Measurements from ENCODE around the gene KIDINS220.

GRCh38 chr2:8756716-8757115, 80.7 kb downstream of the KIDINS220 start:
- TF ChIP-seq MAX (IDR thresholded peaks at IDR 0.05): no peak
- no peak for TF ChIP-seq TAF1 (IDR thresholded peaks at IDR 0.05; ENCODE audit: low read depth)
- no peak for TF ChIP-seq USF1 (IDR thresholded peaks at IDR 0.05)
- TF ChIP-seq CEBPB (IDR thresholded peaks at IDR 0.05): no peak
- no peak for TF ChIP-seq REST (IDR thresholded peaks at IDR 0.05; ENCODE audit: low read depth)
- no peak for TF ChIP-seq RAD21 (IDR thresholded peaks at IDR 0.05; ENCODE audit: low read depth)
- TF ChIP-seq FOXM1 (IDR thresholded peaks at IDR 0.05; ENCODE audit: borderline replicate concordance, low read depth): no peak
- TF ChIP-seq EP300 (IDR thresholded peaks at IDR 0.05; ENCODE audit: borderline replicate concordance): no peak
- no peak for TF ChIP-seq TEAD4 (IDR thresholded peaks at IDR 0.05)
- TF ChIP-seq CREB1 (IDR thresholded peaks at IDR 0.05; ENCODE audit: low read depth): no peak
- TF ChIP-seq EGR1 (IDR thresholded peaks at IDR 0.05): no peak
- TF ChIP-seq YY1 (IDR thresholded peaks at IDR 0.05; ENCODE audit: low read depth): no peak

Data from Ishikawa (cell line).